CD14-positive monocyte (primary cell): ENCODE measurements around the gene PROS1. TPM values are rescaled to one million over a fixed set of nuclear protein-coding genes. Genes with fewer than 3 reads are reported as not detected.

ENCODE experiments used
- DNase-seq, 3 donors: peaks; one replicate each; pipeline ENCODE4 v3.0.0-alpha.2; 2011 to 2022
- H2AFZ ChIP-seq: 2 replicates; pipeline ENCODE4 v1.6.0; 2012; ENCODE audit warnings: mild to moderate bottlenecking, low read depth, low read length, inconsistent platforms; ENCODE audit not compliant: insufficient read depth, poor library complexity, severe bottlenecking
- H3K27ac ChIP-seq, 2 donors: 1 replicate in 1 of 2; 2 replicates in 1 of 2; pipeline ENCODE4 v1.5.1; 2012 to 2013; ENCODE audit warnings: low read length in 2 of 2, control low read depth in 1 of 2, inconsistent platforms in 1 of 2, low read depth in 1 of 2, mild to moderate bottlenecking in 1 of 2
- H3K27me3 ChIP-seq, 2 donors: one replicate each; pipeline versions ENCODE4 v1.6.0 to v1.6.1; 2011 to 2013; ENCODE audit warnings: low read length in 2 of 2; ENCODE audit not compliant: control insufficient read depth in 2 of 2, insufficient read depth in 2 of 2
- H3K36me3 ChIP-seq, 2 donors: replicated peaks in 1 of 2; 1 replicate in 1 of 2; 2 replicates in 1 of 2; pipeline versions ENCODE4 v1.5.1 to v1.6.1; 2012 to 2013; ENCODE audit warnings: low read length in 2 of 2, control low read depth in 1 of 2, inconsistent platforms in 1 of 2, mild to moderate bottlenecking in 1 of 2; ENCODE audit not compliant: insufficient read depth in 2 of 2, control insufficient read depth in 1 of 2
- H3K4me1 ChIP-seq, 2 donors: 1 replicate in 1 of 2; 2 replicates in 1 of 2; pipeline versions ENCODE4 v1.5.1 to v1.6.1; 2012 to 2013; ENCODE audit warnings: low read length in 2 of 2, control low read depth in 1 of 2, inconsistent platforms in 1 of 2, mild to moderate bottlenecking in 1 of 2, moderate library complexity in 1 of 2; ENCODE audit not compliant: insufficient read depth in 2 of 2, control insufficient read depth in 1 of 2
- H3K4me2 ChIP-seq: replicated peaks from 2 replicates; pipeline ENCODE3; 2012; ENCODE audit warnings: low read length, moderate library complexity, mild to moderate bottlenecking; ENCODE audit not compliant: poor library complexity, severe bottlenecking; ENCODE audit errors: extremely low read depth
- H3K4me3 ChIP-seq, 3 experiments: fragments of 200-600 bp in 1 of 3; sonication (generic) in 1 of 3; replicated peaks in 1 of 3; 1 replicate in 2 of 3; 2 replicates in 1 of 3; pipeline ENCODE4 v1.5.1; 2011 to 2013; ENCODE audit warnings: low read length in 3 of 3, mild to moderate bottlenecking in 3 of 3, control low read depth in 2 of 3, low read depth in 2 of 3, inconsistent platforms in 1 of 3, moderate library complexity in 1 of 3
- H3K79me2 ChIP-seq: 2 replicates; pipeline ENCODE4 v1.6.0; 2012; ENCODE audit warnings: mild to moderate bottlenecking, control low read depth, inconsistent platforms, low read length, moderate library complexity; ENCODE audit not compliant: insufficient read depth
- H3K9ac ChIP-seq: 2 replicates; pipeline ENCODE4 v1.6.0; 2017; ENCODE audit warnings: low read length, mild to moderate bottlenecking; ENCODE audit not compliant: insufficient read depth, poor library complexity, severe bottlenecking
- H3K9me3 ChIP-seq, 2 donors: replicated peaks in 1 of 2; 1 replicate in 1 of 2; 2 replicates in 1 of 2; pipeline versions ENCODE4 v1.5.1 to v1.6.1; 2012 to 2013; ENCODE audit warnings: low read length in 2 of 2, control low read depth in 1 of 2; ENCODE audit not compliant: control insufficient read depth in 1 of 2, insufficient read depth in 1 of 2
- H4K20me1 ChIP-seq: 2 replicates; pipeline ENCODE4 v1.6.0; 2012; ENCODE audit warnings: mild to moderate bottlenecking, low read length, control low read depth, moderate library complexity; ENCODE audit not compliant: insufficient read depth
- H3K27ac Mint-ChIP-seq, 7 donors: one replicate each; pipeline ENCODE4 v1.8.0; 2020; ENCODE audit warnings: mild to moderate bottlenecking in 7 of 7, mixed read lengths in 7 of 7, moderate library complexity in 6 of 7, inconsistent platforms in 2 of 7
- H3K27me3 Mint-ChIP-seq, 3 donors: one replicate each; pipeline ENCODE4 v1.8.0; 2021 to 2022; ENCODE audit warnings: low read depth in 3 of 3, mild to moderate bottlenecking in 3 of 3, mixed read lengths in 3 of 3, moderate library complexity in 3 of 3, inconsistent platforms in 1 of 3
- H3K36me3 Mint-ChIP-seq, 2 donors: one replicate each; pipeline ENCODE4 v1.8.0; 2020; ENCODE audit warnings: mixed read lengths in 2 of 2, inconsistent platforms in 1 of 2, mild to moderate bottlenecking in 1 of 2
- H3K4me1 Mint-ChIP-seq: one replicate; pipeline ENCODE4 v1.8.0; 2020; ENCODE audit warnings: mild to moderate bottlenecking, mixed read lengths
- H3K4me3 Mint-ChIP-seq, 2 donors: one replicate each; pipeline ENCODE4 v1.8.0; 2020; ENCODE audit warnings: mild to moderate bottlenecking in 2 of 2, mixed read lengths in 2 of 2, moderate library complexity in 1 of 2
- H3K9me3 Mint-ChIP-seq, 7 donors: one replicate each; pipeline ENCODE4 v1.8.0; 2020 to 2022; ENCODE audit warnings: mixed read lengths in 7 of 7, mild to moderate bottlenecking in 6 of 7, moderate library complexity in 6 of 7, inconsistent platforms in 2 of 7
- CTCF ChIP-seq: fragments of 200-600 bp; IDR thresholded peaks from one replicate; pipeline ENCODE4 v1.8.0; 2022; ENCODE audit warnings: antibody characterized with exemption, mild to moderate bottlenecking
- WGBS: methylation state at CpG from one replicate; pipeline ENCODE4 v1.1.5; 2013; ENCODE audit warnings: missing lambda C conversion rate; ENCODE audit not compliant: insufficient coverage; 5-methylcytosine and 5-hydroxymethylcytosine counted together
- intact Hi-C, 2 donors: fragments of 100-400 bp; cut with micrococcal nuclease; formaldehyde crosslinking; loops; one replicate each; pipeline versions ENCODE4 v1.15.0 to v1.15.1; 2023
- polyA plus RNA-seq, 3 donors: library from polyadenylated mRNA; depleted of rRNA in 1 of 3; unstranded in 2 of 3; stranded (reverse) in 1 of 3; fragments of 300-500 nt in 2 of 3; fragments of >200 nt in 1 of 3; fragmentation: Illumina TruSeq in 2 of 3; gene quantifications; 1 replicate in 2 of 3; 2 replicates in 1 of 3; pipeline ENCODE4 v1.2.3, GENCODE V29; 2012 to 2021

Gene PROS1
- polyA plus RNA-seq, 3 donors = 0.21 to 0.85 (median 0.58) TPM

GRCh38 chr3:93907132-93907531 lies 66.6 kb downstream of the PROS1 start:
- Histone ChIP-seq H3K4me1 (no peaks in the 10 kb centered on the region), H3K4me2 (no peak overlapping the region), H3K9ac (no peak overlapping the region), H3K27ac (no peak overlapping the region), H3K79me2 (no peaks in the 10 kb centered on the region), H3K27me3 (no peaks in the 10 kb centered on the region), H4K20me1 (no peaks in the 10 kb centered on the region), H2AFZ (no peak overlapping the region), H3K36me3 (no peaks in the 10 kb centered on the region), H3K9me3 (peaks cover 13 to 25% of the 10 kb centered on the region in 2 donors), H3K4me3 (no peak overlapping the region)
- Mint-ChIP-seq H3K9me3 (peaks cover 6 to 28% (median 14%) of the 10 kb centered on the region in 7 donors), H3K27ac (no peak overlapping the region), H3K36me3 (no peaks in the 10 kb centered on the region), H3K27me3 (peaks cover 0 to 2% (median 0%) of the 10 kb centered on the region in 3 donors), H3K4me1 (no peaks in the 10 kb centered on the region), H3K4me3 (no peak overlapping the region)
- no peak for TF ChIP-seq CTCF
- no peak for DNase-seq
- WGBS = 100% methylated on average over 1 of the region's 1 CpG
- intact Hi-C loops = no loop called here

- H3K4me1 ChIP-seq = no peaks in the 10 kb centered on the region
- Mint-ChIP-seq H3K27me3 (peaks cover 0 to 2% (median 0%) of the 10 kb centered on the region in 3 donors), H3K27ac (no peak overlapping the region), H3K36me3 (no peaks in the 10 kb centered on the region), H3K9me3 (peaks cover 4 to 28% (median 14%) of the 10 kb centered on the region in 7 donors), H3K4me1 (no peaks in the 10 kb centered on the region), H3K4me3 (no peak overlapping the region)
- H3K79me2 ChIP-seq = no peaks in the 10 kb centered on the region
- intact Hi-C loops = no loop called here
- H3K4me3 ChIP-seq = no peak overlapping the region
- no peak overlapping the region for H2AFZ ChIP-seq
- no peak for TF ChIP-seq CTCF
- H4K20me1 ChIP-seq = no peaks in the 10 kb centered on the region
- no peak for DNase-seq
- WGBS = 92% methylated on average over 9 of the region's 9 CpGs
- H3K27ac ChIP-seq = no peak overlapping the region
- no peak overlapping the region for H3K9ac ChIP-seq
- H3K27me3 ChIP-seq = no peaks in the 10 kb centered on the region
- H3K9me3 ChIP-seq = peaks cover 13 to 25% of the 10 kb centered on the region in 2 donors
- H3K36me3 ChIP-seq = no peaks in the 10 kb centered on the region
- no peak overlapping the region for H3K4me2 ChIP-seq
These were observed 67.5 kb downstream of the PROS1 start for GRCh38 chr3:93906245-93906644.
